HEK293T (cell line): ENCODE measurements around the gene MEF2C.

Experiments
- CTCF ChIA-PET: fragments of 350-600 bp; formaldehyde crosslinking; extraction: SDS; loops from one replicate; lab custom pipeline; 2021; ENCODE audit warnings: antibody characterized with exemption, inconsistent platforms; lab: Yijun Ruan, JAX
- POLR2A ChIA-PET: fragments of 350-600 bp; formaldehyde crosslinking; extraction: SDS; loops from one replicate; lab custom pipeline; 2020; ENCODE audit warnings: antibody characterized with exemption, inconsistent platforms; lab: Yijun Ruan, JAX
- DNase-seq: peaks from one replicate; pipeline ENCODE4 v3.0.0; 2012; ENCODE audit warnings: mixed read lengths; ENCODE audit errors: extremely low spot score
- ARNT ChIP-seq: fragments of 450-650 bp; IDR thresholded peaks from 2 replicates; pipeline ENCODE4 v1.6.1; 2017; ENCODE audit warnings: mild to moderate bottlenecking
- BHLHE40 ChIP-seq: fragments of 450-650 bp; IDR thresholded peaks from 2 replicates; pipeline ENCODE4 v1.6.1; 2016; ENCODE audit warnings: mild to moderate bottlenecking, moderate library complexity, borderline replicate concordance
- CTBP1 ChIP-seq: fragments of 450-650 bp; IDR thresholded peaks from 2 replicates; pipeline ENCODE4 v1.6.1; 2016; ENCODE audit warnings: borderline replicate concordance
- ELF4 ChIP-seq: fragments of 450-650 bp; IDR thresholded peaks from 2 replicates; pipeline ENCODE4 v1.6.1; 2017; ENCODE audit warnings: antibody characterized with exemption
- FOXA1 ChIP-seq: fragments of 450-650 bp; IDR thresholded peaks from 2 replicates; pipeline ENCODE4 v1.6.1; 2016; ENCODE audit warnings: mild to moderate bottlenecking
- FOXK2 ChIP-seq: fragments of 450-650 bp; IDR thresholded peaks from 2 replicates; pipeline ENCODE4 v1.6.1; 2016; ENCODE audit warnings: mild to moderate bottlenecking
- FOXM1 ChIP-seq: fragments of 450-650 bp; IDR thresholded peaks from 2 replicates; pipeline ENCODE4 v1.6.1; 2017; ENCODE audit warnings: mild to moderate bottlenecking, borderline replicate concordance
- HDGF ChIP-seq: fragments of 450-650 bp; IDR thresholded peaks from 2 replicates; pipeline ENCODE4 v1.6.1; 2017; ENCODE audit warnings: antibody characterized with exemption, borderline replicate concordance
- L3MBTL2 ChIP-seq: fragments of 450-650 bp; conservative IDR thresholded peaks from 2 replicates; pipeline ENCODE4 v1.6.1; 2016; ENCODE audit warnings: mild to moderate bottlenecking
- LEF1 ChIP-seq: fragments of 450-650 bp; IDR thresholded peaks from 2 replicates; pipeline ENCODE4 v1.6.1; 2017; ENCODE audit warnings: mild to moderate bottlenecking, borderline replicate concordance
- NFRKB ChIP-seq: fragments of 450-650 bp; IDR thresholded peaks from 2 replicates; pipeline ENCODE4 v1.6.1; 2016; ENCODE audit warnings: mild to moderate bottlenecking, moderate library complexity
- SP1 ChIP-seq: fragments of 450-650 bp; IDR thresholded peaks from 2 replicates; pipeline ENCODE4 v1.6.1; 2017
- SUZ12 ChIP-seq: fragments of 450-650 bp; IDR thresholded peaks from 2 replicates; pipeline ENCODE4 v1.6.1; 2016; ENCODE audit warnings: mild to moderate bottlenecking
- TARDBP ChIP-seq: fragments of 450-650 bp; IDR thresholded peaks from 2 replicates; pipeline ENCODE4 v1.6.1; 2016
- ZNF384 ChIP-seq: fragments of 450-650 bp; IDR thresholded peaks from 2 replicates; pipeline ENCODE4 v1.6.1; 2016
- TF ChIP-seq, protein P1 (sequence below): fragments of 450-650 bp; IDR thresholded peaks from 2 replicates; pipeline ENCODE4 v1.6.1; 2016

MEF2C gene

DNA sequence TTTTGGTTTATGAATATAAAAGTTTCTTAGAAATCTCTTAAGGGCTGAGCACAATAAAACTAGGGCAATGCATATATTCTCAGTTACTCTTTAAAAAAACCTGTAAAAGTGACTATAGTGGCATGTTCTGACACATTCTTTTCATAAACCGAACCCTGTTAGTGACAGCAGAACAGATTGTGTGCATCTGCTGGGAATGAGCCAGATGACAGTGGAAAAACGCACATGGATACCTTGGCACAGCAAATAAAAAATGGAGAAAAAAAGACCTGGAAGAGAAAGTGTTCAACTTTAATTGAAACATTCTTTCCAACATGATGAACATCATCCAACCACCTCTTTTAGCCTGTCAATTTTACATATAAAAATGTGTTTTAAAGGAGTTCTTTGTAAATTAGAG lies 12.7 kb downstream of the MEF2C start:
- TF ChIP-seq SUZ12 (no peak), BHLHE40 (no peak), HDGF (no peak), ELF4 (no peak), SP1 (no peak), TARDBP (no peak), FOXA1 (no peak), FOXM1 (no peak), ZNF384 (no peak), ARNT (no peak), CTBP1 (no peak)
- TF ChIP-seq, protein P1, sequence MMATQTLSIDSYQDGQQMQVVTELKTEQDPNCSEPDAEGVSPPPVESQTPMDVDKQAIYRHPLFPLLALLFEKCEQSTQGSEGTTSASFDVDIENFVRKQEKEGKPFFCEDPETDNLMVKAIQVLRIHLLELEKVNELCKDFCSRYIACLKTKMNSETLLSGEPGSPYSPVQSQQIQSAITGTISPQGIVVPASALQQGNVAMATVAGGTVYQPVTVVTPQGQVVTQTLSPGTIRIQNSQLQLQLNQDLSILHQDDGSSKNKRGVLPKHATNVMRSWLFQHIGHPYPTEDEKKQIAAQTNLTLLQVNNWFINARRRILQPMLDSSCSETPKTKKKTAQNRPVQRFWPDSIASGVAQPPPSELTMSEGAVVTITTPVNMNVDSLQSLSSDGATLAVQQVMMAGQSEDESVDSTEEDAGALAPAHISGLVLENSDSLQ: no peak
- no peak for DNase-seq
- POLR2A ChIA-PET: interaction anchor here (1.0 kb wide), 1 partner anchor 13 kb away, joined by 3 read pairs; the partner anchor contains the start of gene MEF2C
- CTCF ChIA-PET: no interaction called here

DNA sequence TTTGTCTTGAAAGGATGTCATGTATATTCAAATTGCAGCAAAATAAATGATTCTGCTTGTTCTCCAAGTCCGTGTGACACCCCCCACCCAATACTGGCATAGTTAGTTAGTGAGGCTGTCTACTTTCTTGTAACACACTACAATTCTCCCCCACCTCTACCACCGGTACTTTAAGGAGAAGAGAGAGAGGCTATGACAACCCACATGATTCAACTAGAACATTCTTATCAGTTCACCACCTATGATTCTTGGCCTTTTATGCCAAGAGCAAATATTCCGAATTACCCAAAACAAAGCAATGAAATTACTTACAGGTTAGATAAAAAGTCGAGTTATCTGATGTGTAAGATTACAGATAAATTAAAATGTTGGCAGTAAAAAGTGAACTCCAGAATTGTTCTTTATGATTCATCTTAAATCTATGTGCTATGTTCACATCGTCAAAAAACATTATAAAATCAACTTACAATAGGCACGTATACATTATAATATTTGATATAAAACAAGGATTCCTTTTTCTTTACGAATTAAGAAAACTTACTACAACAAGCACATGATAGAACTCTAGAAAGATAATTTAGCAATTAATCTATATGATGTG lies 14.4 kb downstream of the MEF2C start:
- ChIA-PET POLR2A (no interaction called here), CTCF (no interaction called here)

GRCh38 chr5:88867638-88868037 lies 15.3 kb downstream of the MEF2C start:
- no peak for DNase-seq
- ChIA-PET POLR2A (no interaction called here), CTCF (no interaction called here)
- TF ChIP-seq ARNT (no peak), ELF4 (no peak), ZNF384 (no peak), LEF1 (no peak), CTBP1 (no peak), TARDBP (no peak), FOXA1 (no peak), NFRKB (no peak), FOXM1 (no peak), HDGF (no peak), SP1 (no peak), L3MBTL2 (no peak), FOXK2 (no peak), BHLHE40 (no peak), SUZ12 (no peak)
- TF ChIP-seq, protein P1: no peak

More for the DNA sequence above, 14.4 kb downstream of the MEF2C start:
- TF ChIP-seq ARNT (no peak), BHLHE40 (no peak), FOXA1 (no peak), ELF4 (no peak), FOXK2 (no peak), SP1 (no peak), CTBP1 (no peak), L3MBTL2 (no peak), NFRKB (no peak), ZNF384 (no peak), FOXM1 (no peak), SUZ12 (no peak), TARDBP (no peak), LEF1 (no peak), HDGF (no peak)
- TF ChIP-seq, protein P1: no peak
- no peak for DNase-seq

DNA sequence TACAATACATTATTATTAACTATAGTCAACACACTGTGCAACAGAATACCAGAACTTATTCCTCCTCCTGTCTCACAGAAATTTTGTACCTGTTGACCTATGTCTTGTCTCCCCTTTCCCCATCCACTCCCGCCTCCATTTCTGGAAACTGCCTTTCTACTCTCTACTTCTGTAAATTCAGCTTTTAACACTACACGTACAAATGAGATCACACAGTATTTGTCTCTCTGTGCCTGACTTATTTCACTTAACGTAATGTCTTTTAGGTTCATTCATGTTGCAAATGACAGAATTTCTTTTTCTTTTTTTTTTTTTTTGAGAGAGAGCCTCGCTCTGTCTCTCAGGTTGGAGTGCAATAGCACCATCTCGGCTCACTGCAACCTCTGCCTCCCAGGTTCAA lies 19.5 kb downstream of the MEF2C start:
- ChIA-PET CTCF (no interaction called here), POLR2A (no interaction called here)
- TF ChIP-seq L3MBTL2 (no peak), ARNT (no peak), SUZ12 (no peak), BHLHE40 (no peak), HDGF (no peak), FOXA1 (no peak)
- TF ChIP-seq, protein P1: no peak

DNA sequence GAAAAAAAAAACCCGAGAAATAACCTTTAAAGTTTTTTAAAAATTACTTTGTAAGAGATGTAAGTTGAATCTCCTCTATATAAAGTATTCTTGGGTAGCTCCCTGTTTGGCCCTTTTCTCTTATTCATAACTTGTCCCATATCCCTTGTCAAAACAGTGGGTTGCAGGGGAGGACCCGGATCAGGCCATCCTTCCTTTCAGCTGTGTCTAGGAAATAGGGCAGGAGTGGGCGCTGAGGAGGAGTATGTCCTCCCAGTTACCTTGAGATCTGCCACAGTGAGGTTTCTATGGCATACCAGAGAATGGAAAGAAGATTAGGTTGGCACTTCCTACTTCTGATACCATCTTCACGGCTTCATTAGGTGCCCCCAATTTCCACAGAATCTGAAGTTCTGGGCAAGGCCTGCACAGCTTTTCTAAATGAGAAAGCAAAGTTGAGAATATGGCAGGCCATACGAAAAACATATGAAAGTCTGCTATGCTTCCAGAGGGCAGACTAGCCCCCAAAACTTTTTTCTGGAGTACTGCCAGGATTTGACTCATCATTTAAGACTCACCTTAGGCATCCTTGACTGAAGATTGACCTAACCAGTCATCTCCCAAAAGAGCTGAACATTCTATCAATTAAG lies 20.3 kb downstream of the MEF2C start:
- CTCF ChIA-PET: interaction anchor here (1.1 kb wide), 1 partner anchor 29 kb away, joined by 4 read pairs; no protein-coding TSS in a partner anchor
- POLR2A ChIA-PET: no interaction called here
- DNase-seq: no peak
- TF ChIP-seq SUZ12 (no peak), NFRKB (no peak), SP1 (no peak), FOXK2 (no peak), ARNT (no peak), ELF4 (no peak), ZNF384 (no peak), FOXM1 (no peak), L3MBTL2 (no peak), FOXA1 (no peak)
- TF ChIP-seq, protein P1: no peak

More for the DNA sequence above, 19.5 kb downstream of the MEF2C start:
- DNase-seq: no peak
